HUDEP-2 (cell line): ENCODE data around the gene NAPB.

Experiments
- DNase-seq, 76 experiments: peaks; one replicate each; lab custom pipeline; 2025; ENCODE audit not compliant: unreplicated experiment in 76 of 76; lab: John Stamatoyannopoulos, UW

NAPB gene

DNA sequence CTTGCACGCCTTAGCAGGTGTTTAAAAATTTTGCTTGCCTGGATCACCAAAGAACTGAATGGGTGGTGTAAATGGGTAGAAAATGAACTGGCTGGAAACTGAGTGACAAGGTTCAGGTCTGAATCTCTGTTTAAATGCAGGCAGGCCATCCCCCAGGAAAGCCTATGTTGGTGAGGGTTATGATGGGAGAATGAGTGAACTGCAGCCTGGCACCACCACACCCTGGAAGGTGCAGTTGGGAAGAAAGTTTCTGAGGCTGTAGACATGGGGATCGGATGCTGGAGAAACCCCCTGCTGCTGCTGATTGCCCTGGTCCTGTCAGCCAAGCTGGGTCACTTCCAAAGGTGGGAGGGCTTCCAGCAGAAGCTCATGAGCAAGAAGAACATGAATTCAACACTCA, 18.7 kb upstream of the NAPB start:
- no peak for DNase-seq

DNA sequence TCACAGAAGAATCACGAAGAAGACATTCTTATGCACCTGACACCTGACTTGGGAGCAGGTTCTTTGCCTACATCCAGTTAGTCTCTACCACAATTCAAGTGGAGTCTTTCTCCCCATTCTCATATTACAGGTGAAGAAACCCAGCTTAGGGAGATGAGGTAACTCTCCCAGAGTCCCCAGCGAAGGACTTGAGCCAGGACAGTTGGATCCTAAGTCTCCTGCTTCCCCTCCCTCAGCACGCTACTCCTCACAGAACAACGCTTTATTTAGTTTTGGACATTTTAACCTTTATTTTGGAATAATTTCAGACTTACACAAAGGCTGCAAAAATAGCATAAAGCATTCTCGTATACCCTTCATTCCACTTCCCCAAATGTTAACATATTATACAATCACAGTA, 17.4 kb upstream of the NAPB start:
- no peak for DNase-seq

- no peak for DNase-seq
These were observed 16.0 kb upstream of the NAPB start for GRCh38 chr20:23437126-23437899.

- no peak for DNase-seq
These were observed 15.4 kb upstream of the NAPB start for GRCh38 chr20:23436681-23437080.

- DNase-seq, result no peak
These were observed 14.6 kb upstream of the NAPB start for GRCh38 chr20:23435626-23436539.

DNA sequence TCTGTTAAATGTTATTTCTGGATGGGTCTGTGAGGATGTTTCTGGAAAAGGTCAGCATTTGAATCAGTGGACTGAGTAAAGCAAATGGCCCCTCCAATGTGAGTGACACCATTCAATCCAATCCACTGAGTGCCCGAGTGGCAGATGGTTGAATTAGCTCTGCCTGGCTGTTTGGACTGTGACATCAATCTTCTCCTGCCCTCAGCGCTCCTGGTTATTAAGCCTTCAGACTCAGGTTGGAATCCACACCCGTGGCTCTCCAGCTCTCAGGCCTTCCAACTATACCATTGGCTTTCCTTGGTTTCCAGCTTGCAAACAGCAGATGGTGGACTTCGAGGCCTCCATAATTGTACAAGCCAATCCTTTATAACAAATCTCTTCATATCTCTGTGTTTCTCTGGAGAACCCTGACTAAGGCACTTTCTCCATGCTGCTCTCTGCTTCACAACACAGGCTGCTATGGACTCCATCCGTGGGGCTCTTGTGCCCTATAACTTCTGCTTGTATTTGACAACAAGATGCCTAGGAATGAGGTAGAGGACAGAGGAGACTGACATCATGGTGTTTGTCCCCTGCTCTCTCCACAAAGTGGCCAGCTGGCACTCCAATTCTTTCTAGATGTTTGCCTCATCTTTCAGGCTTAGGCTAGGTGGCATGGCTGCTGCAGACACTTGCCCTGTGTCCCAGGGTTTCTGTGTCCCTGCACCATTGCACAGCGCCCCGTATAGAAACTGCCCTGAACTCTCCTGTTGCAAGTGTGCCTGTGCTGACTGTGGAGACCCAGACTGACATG, 13.4 kb upstream of the NAPB start:
- no peak for DNase-seq

DNA sequence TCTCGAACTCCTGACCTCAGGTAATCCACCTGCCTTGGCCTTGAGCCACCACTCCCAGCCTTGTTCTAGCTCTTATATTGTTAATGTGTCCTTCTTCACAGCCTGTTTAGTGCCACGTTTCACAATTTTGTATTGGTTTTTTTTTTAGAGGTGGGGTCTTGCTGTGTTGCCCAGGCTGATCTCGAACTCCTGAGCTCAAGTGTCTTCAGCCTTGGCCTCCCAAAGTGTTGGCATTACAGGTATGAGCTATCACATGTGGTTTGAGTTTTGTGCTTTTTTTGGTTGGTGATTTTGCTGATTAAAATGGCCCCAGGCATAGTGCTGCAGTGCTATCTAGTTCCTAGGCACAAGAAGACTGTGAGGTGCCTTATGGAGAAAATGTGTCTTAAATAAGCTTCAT, 12.3 kb upstream of the NAPB start:
- no peak for DNase-seq

GRCh38 chr20:23425129-23425528, 3.8 kb upstream of the NAPB start:
- DNase-seq, result no peak

DNA sequence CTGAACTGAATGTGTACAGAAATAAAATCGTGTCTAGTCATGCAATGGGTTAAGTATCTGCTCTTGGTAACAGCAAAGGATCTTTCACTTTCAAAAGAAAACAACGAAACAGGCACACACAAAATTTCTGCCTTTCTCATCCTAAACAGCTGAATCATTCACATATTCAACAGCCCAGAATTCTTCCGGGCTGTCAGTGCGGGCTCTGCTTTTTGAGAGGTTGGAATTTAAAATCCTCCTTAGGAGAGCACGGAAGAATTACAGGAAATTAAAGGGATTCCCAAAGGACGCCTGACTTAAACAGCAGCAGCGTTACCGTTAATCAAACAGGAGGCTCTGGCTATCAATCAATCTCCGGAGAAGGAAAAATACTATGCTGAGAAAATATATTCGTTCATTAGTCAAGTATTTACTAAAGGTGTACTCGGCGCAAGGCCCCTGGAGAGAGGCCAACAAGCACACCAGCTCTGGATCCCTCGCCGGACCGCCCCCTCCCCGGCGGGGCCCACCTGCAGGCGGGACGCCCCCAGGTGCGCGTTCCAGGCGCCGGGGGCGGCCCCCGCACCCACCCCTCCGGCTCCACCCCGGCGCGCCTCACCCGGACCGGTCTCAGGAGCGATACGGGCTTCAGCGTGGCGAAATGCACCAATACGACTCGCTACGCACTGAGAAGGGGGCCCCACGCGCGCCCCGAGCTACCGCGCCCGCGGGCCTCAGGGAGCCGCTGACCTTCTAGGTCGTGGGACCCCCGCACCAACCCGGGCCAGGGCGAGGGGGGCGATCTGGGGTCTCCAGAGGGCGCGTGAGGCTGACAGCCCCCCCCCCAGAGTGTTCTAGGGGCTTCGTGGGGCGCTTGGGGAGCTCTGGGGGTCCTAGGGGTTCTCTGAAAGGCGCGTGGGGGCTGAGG, 1.0 kb downstream of the NAPB start:
- DNase-seq, result peak in 27 of 76 experiments; percentile 7 to 47 (median 17)

DNA sequence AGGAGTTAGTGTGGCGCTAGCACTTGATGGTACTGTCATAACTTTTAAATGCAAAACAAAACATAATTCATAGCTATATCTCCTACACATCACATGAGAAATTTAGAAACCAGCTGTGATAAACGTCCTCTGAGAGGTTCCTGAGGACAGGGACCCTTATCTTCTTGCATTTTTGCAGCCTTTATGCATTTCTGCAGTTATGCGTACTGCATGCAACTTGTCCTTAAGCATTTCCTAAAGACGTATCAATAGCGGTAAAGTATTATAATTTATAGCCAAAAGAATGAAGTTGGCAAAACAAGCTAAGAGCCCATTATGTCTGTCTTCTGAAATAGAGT, 1.7 kb downstream of the NAPB start:
- peak in 1 of 76 experiments; percentile 13 for DNase-seq

GRCh38 chr20:23417861-23418260, 3.4 kb downstream of the NAPB start:
- DNase-seq, result no peak

DNA sequence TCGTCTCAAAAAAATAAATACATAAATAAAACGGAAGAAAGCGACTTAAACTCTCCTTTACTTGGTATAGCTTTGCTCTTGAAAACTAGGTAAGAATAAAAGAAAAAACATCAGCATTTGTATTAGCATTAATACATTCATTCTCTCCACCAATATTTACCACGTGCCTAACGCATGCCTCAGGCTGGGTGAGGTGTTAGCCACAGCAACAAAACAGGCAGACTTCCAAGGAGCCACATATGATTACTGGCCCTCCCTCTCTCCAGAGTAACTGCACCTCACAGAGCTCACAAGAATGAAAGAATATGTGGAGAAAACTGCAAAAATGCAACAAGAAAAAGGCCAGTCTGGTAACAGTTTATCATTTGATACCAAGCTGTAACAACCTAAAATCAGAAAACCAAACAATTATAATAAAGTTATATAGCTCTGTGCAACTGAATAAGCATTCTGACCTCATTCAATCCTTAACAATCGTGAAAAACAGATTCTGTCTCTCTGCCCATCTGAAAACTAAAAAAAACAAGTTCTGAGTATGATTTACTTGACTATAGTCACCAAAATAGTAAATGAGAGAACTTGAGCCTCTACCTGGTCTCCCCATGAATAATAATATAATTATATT, 5.2 kb downstream of the NAPB start:
- peak in 55 of 76 experiments; percentile 2 to 66 (median 36) for DNase-seq

- no peak for DNase-seq
These were observed 5.7 kb downstream of the NAPB start for GRCh38 chr20:23415555-23415954.

DNA sequence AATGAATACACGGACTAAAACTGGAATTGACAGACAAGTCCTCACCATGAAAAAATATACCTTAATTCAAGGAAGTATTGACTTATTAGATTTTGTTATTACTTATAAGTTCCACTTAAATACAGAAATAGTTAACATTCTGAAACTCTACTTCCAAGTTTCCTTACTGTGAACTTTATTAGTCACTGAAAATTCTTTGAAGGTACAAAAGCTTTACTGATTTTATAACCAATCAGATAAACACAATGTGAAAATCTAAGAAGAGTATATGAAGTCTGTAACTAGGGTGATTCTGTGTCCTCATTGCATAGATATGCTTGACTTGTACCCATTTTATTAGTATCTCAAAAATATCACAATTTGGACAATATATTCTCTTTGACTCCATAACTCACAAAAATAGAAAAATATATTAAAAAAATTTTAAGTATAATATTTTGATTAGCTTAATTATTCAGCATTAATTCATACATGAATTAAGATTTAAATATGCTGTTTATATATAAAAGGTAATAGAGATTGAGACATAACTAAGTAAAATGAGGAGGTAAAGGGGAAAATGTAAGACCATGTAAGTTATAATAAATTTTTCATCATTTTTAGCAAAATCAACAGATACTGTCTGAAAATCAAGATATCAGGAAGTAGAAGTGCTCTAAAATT, 6.6 kb downstream of the NAPB start:
- no peak for DNase-seq

DNA sequence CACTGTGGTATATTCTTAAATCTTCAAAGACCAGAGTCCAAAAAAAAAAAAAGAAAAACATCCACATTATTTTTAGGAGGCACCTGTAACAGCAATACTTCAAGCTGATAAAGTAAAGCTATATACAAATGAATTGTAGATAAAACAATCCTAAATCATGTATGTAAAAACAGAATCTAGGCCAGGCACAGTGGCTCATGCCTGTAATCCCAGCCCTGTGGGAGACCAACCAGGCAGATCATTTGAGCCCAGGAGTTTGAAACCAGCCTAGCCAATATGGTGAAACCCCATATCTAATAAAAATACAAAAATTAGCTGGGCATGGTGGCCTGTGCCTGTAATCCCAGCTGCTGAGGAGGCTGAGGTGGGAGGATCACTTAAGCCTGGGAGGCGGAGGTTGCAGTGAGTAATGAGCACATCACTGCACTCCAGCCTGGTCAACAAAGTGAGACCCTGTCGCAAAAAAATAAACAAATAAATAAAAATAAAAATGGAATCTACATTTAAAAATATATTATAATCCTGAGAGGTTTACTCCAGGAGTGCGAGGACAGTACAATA, 7.3 kb downstream of the NAPB start:
- no peak for DNase-seq

GRCh38 chr20:23412026-23412425, 9.3 kb downstream of the NAPB start:
- DNase-seq, result no peak

GRCh38 chr20:23410916-23411695, 10.2 kb downstream of the NAPB start:
- DNase-seq, result no peak

DNA sequence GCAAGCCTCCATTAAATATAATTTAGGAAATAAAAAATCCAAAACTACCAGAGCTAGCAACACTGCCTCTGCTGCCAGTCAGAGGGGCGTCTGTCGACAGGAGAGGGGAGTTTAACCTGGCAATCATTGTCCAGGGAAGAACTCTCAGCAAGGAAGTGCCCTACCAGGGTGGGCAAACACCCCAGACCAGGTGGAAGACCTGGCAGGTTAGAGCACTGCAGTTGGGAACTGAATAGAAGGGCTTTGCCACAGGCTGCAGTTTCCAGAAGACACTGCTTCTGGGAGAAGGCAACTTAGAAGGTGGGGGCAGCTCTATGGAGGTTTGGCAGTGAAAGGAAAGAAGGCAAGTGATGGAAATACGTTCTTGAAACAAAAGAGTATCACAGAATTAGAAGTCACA, 11.5 kb downstream of the NAPB start:
- DNase-seq, result no peak
